ENCODE results near the gene DMGDH.

The DMGDH gene

DNA sequence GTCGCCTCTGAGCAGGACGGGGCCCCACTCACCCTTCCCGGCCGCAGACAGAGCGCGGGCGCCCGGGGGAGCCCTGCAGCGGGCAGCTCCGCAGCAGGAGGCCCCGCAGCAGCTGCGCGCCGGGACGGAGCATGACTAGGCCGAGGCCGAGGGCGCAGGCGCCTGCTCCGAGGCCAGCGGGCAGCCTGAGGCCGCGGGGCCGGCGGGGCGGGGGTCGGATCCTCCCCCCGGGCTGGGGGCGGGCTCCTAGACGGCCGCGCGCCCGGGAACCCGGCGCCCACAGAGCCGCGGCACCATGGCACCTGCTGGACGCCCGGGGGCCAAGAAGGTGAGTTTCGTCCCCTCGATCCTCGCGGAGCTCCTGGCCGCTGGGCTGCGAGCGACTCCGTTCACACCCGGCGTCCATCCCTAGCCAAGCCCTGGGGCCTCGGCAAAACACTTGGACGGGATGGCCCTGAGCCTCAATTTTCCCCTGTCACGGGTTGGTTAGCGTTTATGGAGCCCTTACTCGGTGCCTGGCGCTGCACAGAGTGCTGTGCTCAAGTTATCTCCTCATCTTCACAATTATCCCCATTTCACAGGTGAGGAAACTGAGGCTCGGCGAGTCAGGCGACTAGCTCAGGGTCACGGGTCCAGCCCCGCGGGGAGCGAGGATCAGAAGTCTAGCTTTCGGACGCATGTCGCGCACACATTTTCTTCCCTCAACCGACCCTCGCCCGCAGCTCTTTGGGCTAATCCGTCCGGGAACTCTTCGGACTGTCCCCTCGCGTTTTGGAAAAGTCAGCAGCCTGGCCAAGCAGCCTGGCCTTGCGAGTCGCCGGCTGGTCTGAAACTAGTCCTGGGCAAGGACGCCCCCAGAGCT is at the start of gene DMGDH, which contains the start of gene BHMT2:
Gene DMGDH (minus strand): TSS at position 187 of the 862 bp plus-strand sequence. CDS start 54 bp downstream, at position 133.
Gene BHMT2 (plus strand): TSS at position 280 of the 862 bp plus-strand sequence. CDS start 16 bp downstream, at position 296.
- in situ Hi-C loops (cut with MboI; ENCODE audit: low sequenced_read_pairs) = no loop called here

- in situ Hi-C loops (cut with MboI; ENCODE audit: low sequenced_read_pairs) = no loop called here
Observed at GRCh38 chr5:79112703-79113058, 43.2 kb upstream of the DMGDH start.

DNA sequence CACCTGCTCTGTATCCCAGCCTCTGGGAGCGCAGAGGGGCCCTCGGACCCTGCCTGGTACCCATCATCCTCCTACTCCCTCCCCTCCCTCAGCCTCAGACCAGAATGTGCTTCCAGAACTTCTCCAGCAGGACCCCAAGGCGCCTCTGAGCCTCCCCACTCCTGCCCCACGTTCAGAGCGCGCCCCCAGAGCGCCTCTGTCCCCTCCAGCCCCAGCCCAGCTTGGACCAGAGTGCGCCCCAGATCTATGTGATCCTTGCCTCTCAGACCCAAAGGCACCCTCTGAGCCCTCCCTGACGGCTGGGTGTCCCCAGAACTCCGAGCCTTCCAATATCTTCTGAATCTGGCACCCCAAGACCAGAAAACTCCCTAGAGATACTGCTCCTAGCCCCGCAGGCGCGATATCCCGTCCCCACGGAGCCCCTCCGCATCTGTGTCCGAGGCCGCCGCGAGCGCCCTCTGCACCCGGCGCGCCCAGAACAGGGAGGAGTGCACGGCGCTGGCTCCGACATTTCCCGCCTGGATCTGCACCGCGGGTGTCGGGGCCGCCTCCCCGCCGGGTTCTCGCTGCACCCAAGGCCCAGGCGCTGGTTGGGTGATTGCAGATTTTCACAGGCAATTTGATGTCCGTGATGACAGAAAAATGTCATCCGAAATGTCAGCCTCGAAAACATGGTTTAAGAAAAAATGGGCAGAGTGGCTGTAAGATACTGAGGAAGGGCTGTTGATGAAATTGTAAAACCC is 42.7 kb upstream of the DMGDH start:
- in situ Hi-C loops (cut with MboI; ENCODE audit: low sequenced_read_pairs) = no loop called here

- in situ Hi-C loops (cut with MboI; ENCODE audit: low sequenced_read_pairs) = no loop called here
Observed at GRCh38 chr5:79111387-79111959, 42.0 kb upstream of the DMGDH start, which contains the start of gene BHMT. Gene BHMT, plus strand, starts transcription at chr5:79111809. Its CDS starts 77 bp downstream, at chr5:79111886.

DNA sequence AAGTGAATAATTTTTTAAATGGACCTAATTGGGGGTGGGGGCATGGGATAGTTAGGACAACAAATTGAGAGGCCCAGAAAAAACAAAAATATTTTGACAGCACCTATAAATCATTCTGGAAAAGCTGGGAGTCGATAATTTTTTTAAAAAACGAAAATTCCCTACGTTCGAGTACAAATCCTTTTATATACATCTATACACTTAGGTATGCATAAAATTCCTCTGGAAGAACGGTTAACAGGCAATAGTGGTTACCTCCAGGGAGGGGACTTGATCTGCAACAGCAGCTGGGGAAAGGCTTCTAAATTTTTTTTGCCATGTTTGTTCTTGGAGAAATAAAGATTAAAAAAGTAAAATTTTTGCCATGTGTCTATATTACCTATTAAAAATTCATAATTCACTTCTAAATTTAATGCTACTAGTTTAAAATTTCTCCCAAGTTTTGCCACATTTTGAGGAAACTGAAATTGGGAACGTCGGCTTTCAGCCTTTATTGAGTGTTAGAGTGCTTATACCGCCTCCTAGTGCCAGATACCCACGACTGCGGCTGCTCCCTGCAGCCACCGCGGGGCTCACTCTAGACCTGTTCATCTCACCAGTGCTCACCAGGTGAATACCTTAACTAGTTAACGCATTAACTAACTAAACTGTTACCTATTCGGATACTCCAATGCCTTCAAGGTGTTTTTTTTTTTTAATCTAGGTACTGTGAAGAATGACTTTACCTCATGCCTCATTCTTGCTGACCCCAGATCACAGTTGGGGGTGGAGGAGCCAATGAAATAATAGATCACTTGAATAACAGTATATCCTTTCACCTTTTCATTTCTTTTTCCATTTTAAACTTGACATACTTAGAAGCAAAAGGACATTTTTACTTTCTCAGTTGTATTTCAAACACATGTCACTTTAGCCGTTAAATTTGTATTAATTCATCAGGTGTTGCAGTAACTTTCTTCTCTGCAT is 40.3 kb upstream of the DMGDH start:
- in situ Hi-C loops (cut with MboI; ENCODE audit: low sequenced_read_pairs) = no loop called here

- in situ Hi-C loops (cut with MboI; ENCODE audit: low sequenced_read_pairs) = no loop called here
Observed at GRCh38 chr5:79108792-79109191, 39.3 kb upstream of the DMGDH start.

GRCh38 chr5:79108086-79108485 is 38.6 kb upstream of the DMGDH start:
- in situ Hi-C loops (cut with MboI; ENCODE audit: low sequenced_read_pairs) = no loop called here

DNA sequence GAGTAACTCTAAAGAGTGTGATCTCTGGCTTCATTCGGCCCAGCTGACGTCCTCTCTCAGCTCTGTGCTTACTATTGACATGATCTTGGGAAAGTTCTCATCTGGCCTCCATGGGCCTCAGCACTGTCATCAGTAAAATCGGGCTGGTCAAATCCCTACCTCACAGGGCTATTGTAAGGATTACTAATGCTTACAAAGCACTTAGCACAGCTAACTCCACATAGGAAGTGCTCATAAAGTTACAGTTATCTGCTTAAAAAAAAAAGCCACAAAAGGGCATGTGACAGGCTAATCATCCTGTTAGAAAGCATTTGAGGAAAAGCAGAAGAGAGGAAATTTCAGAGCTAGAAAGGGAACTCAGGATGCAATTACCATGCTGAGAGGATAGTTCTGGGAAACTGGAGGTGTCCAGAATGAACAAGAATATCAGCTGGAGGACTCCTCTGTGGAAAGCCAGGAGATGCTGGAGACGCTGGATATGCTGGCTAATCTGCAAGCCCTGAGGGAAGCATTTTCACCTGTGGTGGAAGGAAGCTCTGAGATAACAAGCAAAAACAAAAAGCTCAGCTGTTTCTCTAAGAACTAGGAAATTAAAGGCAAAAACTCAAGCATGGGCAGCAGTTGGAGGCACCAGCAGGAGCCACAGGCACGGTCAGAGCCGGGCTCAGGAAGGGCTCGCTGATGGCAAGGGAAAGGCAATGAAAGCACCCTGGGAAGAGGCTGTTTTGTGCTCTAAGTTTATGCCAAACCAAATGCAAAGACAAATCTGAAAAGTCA is 37.7 kb upstream of the DMGDH start:
- in situ Hi-C loops (cut with MboI; ENCODE audit: low sequenced_read_pairs) = no loop called here

DNA sequence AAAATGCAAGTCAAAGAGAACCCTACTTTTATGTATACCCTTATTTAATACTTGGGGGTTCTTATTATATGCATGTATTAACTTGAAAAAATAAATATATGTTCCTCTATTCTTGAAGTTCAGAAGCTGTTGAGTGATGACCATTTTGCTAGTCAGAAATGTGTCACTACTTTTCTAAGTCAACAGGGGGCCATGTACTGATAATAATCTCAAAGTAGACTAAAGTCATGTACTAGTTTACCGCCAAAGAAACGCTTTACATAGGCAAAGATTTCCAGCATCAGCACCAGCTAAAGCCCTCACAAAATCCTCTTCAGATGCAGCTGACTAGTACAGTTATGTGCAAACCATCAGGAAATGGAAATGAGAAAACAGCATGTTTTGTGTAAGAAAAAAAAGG is 36.4 kb upstream of the DMGDH start:
- in situ Hi-C loops (cut with MboI; ENCODE audit: low sequenced_read_pairs) = no loop called here

- in situ Hi-C loops (cut with MboI; ENCODE audit: low sequenced_read_pairs) = no loop called here
Observed at GRCh38 chr5:79093762-79094161, 24.3 kb upstream of the DMGDH start.

GRCh38 chr5:79091064-79091463 is 21.6 kb upstream of the DMGDH start:
- in situ Hi-C loops (cut with MboI; ENCODE audit: low sequenced_read_pairs) = no loop called here

GRCh38 chr5:79088507-79088906 is 19.0 kb upstream of the DMGDH start:
- in situ Hi-C loops (cut with MboI; ENCODE audit: low sequenced_read_pairs) = no loop called here

DNA sequence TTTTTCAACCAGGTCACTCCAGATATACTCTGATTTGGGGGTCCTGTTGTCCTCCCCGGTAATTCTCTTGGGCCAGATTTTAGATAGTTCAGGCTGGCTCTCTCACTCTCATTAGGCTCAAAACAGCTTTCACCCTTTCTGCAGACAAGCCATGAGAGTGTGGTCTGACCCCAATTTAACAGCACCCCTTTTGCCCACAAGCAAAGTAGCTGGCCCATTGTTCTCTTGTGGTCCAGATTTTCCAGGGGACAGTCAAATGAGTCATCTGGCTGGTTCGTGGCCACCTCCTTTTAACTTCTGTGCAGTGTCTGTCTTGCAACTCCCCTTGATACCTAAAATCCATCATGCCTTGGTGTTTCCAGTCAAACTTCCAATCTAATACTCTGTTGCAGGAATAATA is 16.6 kb upstream of the DMGDH start:
- in situ Hi-C loops (cut with MboI; ENCODE audit: low sequenced_read_pairs) = no loop called here

DNA sequence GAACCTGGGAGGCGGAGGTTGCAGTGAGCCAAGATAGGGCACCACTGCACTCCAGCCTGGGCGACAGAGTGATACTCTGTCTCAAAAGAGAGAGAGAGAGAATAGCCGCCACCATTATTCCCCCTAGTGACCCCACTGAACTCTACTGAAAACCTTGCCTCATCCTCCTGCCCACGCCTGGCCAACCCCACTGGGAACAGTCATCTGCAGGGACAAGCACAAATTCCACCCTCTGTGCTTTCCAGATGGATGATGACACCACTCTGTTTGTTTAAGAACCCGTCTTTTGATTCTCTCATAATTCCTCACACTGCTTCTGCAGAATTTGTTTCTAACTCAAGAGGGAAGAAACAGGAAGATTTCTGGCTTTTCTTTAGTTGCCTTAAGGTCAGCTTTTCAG is 12.3 kb upstream of the DMGDH start:
- in situ Hi-C loops (cut with MboI; ENCODE audit: low sequenced_read_pairs) = no loop called here

GRCh38 chr5:79080804-79081203 is 11.3 kb upstream of the DMGDH start:
- in situ Hi-C loops (cut with MboI; ENCODE audit: low sequenced_read_pairs) = no loop called here

DNA sequence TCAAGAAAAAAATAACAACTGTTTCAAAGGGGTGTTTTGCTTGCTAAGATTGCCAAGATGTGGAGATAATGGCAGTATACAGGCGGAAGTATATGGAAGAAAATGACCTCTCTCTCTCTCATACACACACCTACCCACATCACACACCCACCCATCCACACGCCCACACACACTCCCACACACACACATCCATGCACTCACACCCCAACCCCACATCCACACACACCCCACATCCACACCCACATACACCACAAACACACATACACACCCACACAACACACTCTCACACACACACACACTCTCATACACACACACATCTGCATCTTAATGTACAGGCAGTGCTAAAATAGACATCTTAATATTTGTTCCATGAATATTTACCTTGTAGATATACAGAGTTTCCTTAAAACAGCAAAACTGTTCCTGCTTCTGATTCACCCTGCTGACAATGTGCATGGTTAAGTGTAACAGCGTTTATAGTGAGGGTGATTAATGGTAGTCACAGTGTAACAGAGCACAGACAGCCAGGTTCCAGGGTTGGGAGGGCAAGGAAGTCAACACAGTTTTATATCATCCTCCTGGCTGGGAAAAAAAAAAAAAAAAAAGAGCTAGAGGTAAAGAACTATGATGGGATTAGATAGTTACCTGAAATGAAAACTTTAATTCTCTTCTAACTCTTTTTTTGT is 8.3 kb upstream of the DMGDH start:
- in situ Hi-C loops (cut with MboI; ENCODE audit: low sequenced_read_pairs) = no loop called here

- in situ Hi-C loops (cut with MboI; ENCODE audit: low sequenced_read_pairs) = no loop called here
Observed at GRCh38 chr5:79076819-79077218, 7.3 kb upstream of the DMGDH start.

- in situ Hi-C loops (cut with MboI; ENCODE audit: low sequenced_read_pairs) = no loop called here
Observed at GRCh38 chr5:79075646-79076426, 6.4 kb upstream of the DMGDH start.
